ENCODE measurements around the gene GALR2.

The GALR2 gene

GRCh38 chr17:76079956-76080767 lies 5.6 kb downstream of the GALR2 start:
- DNase-seq (ENCODE audit: low read depth in 2 of 2) = no peak

- DNase-seq (ENCODE audit: low read depth in 2 of 2) = no peak
These were observed 6.2 kb downstream of the GALR2 start for GRCh38 chr17:76080768-76081287.

DNA sequence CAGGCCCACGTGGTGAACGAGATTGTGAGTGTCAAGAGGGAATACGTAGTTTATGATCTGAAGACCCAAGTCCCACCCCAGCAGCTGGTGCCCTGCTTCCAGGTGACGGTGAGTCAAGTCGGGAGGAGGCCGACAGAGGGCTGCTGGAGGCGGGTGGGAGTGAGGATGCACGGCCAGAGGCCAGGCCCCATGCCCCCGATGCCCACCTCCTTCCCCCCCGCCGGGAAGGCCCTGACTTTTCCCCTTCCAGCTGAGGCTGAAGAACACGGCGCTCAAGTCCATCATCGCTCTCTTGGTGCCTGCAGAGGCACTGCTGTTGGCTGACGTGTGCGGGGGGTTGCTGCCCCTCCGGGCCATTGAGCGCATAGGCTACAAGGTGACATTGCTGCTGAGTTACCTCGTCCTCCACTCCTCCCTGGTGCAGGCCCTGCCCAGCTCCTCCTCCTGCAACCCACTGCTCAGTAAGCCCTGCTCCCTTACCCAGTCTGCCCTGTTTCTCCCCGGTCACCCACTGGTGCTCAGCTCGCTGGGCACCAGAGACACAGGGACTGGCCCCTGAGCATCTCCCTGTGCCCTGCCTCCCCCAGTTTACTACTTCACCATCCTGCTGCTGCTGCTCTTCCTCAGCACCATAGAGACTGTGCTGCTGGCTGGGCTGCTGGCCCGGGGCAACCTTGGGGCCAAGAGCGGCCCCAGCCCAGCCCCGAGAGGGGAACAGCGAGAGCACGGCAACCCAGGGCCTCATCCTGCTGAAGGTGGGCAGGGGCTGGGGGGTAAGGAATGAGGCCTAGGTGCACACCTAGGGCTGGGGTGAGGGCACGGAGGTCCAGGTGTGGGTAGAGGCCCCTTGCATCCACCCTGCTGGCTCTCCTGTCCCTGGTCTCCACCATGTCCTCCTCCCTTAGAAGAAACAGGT lies 7.0 kb downstream of the GALR2 start:
- DNase-seq (ENCODE audit: low read depth in 2 of 2) = no peak

GRCh38 chr17:76082326-76083251 lies 8.0 kb downstream of the GALR2 start:
- DNase-seq (ENCODE audit: low read depth in 2 of 2) = no peak

GRCh38 chr17:76083536-76084182 lies 9.1 kb downstream of the GALR2 start:
- DNase-seq (ENCODE audit: low read depth in 2 of 2) = no peak

GRCh38 chr17:76085066-76085730 lies 10.6 kb downstream of the GALR2 start:
- DNase-seq (ENCODE audit: low read depth in 2 of 2) = no peak

DNA sequence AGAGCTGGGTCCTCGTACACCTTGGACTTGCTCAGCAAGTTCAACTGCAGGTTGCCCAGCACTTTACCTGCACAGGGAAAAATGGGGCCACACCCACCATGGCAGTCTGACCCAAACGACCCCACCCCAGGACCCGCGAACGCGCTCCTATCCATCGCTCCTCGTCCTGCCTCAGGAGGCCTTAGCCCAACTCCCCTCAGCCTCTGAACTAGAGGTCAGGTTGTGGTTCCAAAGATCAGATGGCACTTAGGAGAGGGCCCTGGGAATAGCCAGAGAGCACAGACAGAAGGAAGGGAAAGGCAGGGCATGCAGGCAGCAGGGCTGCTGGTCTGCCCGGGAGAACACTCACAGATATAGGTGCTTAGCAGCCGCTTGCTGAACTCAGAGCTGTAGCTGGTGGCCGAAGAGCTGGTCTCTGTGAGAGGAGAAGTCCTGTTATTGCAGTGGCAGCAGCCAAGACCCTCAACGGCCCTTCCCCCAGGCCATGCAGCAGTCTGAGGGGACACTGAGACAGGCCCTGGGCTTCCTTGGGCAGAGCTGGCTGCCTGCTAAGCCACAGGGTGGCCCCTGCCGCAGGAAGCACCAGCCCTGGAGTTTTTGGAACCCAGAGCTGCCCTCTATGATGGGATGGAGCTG lies 11.3 kb downstream of the GALR2 start:
- no peak for DNase-seq (ENCODE audit: low read depth in 2 of 2)

DNA sequence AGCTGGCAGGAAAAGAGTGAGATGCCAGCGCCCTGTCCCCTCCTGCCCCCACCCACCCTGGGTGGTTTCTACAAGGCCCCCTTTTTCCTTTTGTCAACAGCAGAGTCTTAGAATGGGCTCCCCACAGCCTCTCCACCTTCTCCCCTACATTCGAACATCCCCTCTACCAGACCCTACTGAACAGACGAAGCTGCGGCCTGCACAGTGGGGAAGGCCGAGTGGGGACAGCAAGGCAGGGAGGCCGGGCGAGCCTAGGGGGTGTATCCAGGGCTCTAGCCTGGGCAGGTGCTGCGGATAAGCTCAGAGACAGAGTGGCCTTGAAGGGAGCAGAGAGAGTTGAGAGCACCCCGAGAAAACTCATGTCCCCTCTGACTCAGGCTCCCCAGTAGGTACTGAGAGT lies 11.8 kb downstream of the GALR2 start:
- no peak for DNase-seq (ENCODE audit: low read depth in 2 of 2)

DNA sequence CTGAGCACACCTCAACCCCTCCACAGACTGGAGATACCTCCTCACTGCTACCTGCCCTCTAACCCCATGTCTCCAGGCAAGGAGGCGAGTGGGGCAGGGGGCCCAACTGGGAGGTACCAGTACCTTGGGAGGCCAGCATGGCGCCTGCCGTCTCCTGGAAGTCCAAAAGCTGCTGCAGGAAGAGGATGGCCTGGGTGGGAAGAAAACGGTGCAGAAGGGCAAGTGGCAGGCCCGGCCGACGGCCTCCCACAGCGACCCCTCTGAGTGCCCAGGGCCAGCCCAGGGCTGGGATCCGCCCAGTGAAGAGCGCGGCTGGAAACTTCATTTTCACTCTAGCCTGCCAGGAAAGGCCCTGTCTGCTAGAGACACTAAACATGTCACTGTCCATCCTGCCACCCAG lies 12.9 kb downstream of the GALR2 start:
- no peak for DNase-seq (ENCODE audit: low read depth in 2 of 2)

- no peak for DNase-seq (ENCODE audit: low read depth in 2 of 2)
These were observed 13.7 kb downstream of the GALR2 start for GRCh38 chr17:76088041-76088867.

DNA sequence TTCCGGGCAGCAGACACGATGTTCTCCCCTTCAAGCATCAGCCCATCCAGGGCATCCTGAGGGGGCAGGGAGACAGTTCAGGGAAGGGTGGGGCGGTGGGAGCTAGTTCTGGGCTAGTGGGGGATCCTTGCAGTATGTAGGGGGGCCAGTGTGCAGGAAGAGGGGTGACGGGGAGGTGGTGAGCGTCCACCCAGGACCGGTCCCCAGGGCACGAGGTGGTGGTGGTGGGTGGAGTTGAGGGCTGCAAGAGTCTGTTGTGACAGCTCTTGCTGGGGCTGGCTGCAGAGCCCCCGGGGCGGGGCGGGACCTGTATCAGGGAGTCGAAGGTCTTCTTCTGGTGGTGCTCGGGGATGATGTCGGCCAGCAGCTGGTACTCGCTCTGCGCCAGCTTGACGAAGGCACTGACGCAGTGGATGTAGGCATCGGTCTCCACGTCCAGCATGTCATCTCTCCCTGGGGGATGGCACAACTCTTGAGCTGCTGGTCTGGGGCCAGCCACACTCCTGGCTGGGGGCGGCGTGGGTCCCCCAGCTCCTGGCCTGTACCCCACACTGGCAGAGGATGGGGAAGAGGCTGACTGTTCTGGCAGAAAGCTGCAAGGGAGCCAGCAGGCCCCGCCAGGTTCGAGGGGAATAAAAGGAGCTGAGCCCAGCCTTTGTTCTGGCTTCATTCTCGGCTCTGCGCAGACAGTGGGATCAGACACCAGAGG lies 14.4 kb downstream of the GALR2 start:
- no peak for DNase-seq (ENCODE audit: low read depth in 2 of 2)

DNA sequence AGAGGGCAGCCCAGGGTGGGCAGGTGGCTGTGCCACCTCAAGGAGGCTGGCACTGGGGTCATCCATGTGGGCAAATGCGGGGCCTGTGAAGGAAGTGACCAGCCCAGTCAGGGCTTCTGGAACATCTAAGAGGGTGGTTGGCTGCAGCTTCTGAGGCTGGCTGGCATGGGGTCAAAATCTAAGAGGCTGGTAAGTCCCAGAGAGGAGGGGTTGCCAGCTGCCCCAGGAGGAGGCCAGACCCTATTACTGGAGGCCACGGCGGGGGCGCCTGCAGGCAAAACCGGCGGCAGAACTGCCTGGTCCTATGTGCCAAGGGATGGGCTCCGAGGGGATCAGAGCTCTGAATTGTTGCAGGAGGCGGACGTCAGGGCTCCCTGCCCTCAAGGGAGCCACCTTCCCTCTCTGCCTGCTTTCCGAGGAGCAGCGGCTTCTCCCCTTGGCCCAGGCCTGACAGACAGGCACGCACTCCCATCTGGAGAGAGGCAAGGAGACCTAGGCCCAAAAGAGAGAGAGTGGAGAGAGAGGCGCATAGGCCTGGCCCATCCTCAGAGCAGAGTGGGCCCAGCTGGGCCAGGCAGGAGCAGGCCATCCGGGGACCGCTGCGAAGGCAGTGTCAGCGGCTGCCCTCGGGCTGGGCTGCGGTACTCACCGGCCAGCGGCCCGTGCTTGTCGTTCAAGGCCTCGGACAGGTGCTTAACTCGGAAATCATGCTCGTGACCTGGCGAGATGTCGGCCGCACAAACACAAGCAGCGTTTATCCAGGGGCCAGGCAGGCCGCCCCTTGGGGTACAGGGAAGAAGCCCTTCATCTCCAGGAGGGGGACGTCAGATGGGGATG lies 15.3 kb downstream of the GALR2 start:
- no peak for DNase-seq (ENCODE audit: low read depth in 2 of 2)

GRCh38 chr17:76090517-76091129 lies 16.0 kb downstream of the GALR2 start:
- DNase-seq (ENCODE audit: low read depth in 2 of 2) = no peak

DNA sequence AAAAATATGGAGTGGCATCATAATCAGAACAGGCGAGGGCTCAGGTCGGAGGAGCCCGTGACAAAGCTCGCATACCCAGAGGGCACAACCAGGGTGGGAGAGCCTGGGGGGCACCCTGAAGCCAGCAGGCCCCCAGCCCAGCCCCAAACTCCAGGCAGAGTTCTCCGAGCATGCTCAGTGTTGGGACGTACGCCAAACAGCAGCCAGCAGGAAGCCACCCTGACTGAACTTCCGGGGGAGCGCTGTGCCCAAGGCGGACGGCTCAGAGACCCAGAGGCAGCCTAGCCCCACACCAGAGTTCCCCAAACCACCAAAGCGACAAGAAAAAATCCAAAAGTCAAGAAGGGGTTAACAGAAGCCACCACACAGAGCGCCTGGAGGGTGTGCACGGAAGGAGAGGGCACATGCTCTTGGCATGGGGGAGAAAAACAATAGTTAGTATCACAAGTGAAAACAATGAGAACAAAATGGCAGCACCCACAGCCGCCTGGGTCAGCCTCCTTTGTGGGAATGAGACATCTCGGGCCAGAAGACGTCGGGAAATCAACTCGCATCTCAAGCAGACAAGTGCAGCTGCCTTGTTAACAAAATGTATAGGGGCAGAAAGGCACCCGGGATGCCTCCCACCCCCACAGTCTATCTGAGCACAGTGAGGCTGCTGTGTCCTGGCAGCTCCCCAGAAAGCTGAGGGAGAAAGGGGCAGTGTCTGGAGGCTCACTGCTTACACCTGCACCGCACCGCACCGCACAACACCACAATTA lies 17.1 kb downstream of the GALR2 start:
- DNase-seq (ENCODE audit: low read depth in 2 of 2) = no peak

DNA sequence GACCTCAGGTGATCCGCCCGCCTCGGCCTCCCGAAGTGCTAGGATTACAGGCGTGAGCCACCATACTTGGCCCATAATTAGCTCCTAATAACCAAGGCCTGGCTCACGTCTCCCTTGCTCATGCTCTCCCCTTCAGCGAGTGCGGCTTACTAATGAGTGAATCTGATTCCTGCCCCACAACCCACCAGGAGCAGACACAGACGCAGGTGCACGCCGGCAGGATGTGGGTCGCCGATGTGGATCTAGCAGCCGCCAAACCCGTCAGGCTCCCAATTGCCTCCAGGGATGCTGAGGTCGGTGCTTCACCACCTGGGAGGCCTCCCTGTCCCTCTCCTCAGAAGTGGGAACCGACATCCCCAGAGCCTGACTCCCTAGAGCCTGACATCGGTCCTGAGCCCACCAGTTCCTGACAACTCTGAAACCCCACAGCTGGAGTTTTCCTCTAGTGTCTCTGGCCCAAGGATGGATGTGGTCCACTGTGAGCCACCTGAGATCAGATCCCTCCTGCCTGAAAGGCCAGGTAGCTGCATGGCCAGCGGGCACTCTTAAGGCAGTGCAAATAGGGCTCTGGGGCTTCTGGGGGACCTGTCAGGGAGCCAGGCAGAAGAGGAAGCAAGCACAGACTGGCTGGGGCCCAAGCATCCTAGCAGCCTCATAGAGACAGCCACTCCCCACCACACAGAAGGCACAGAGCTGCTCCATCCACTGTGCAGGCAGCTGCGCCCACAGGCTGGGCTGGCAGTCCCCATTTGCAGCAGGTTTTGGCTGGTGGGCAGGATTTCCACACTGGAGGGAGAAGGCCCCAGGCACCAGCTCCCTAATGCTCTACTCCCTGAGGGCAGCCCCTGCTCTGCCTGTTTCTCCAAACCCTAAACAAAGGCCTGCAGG lies 18.2 kb downstream of the GALR2 start:
- DNase-seq (ENCODE audit: low read depth in 2 of 2) = no peak
